Measurements from ENCODE around the gene NOP53.
"Not testable (repeated sequence)": the region's sequence is repeated elsewhere in the genome, so short reads cannot be mapped to it uniquely, and the experiment has no call there.

NOP53 gene

GRCh38 chr19:47745010-47745901 is at the start of gene NOP53:
Gene NOP53 (plus strand): TSS chr19:47745546. CDS start chr19:47745560, 14 bp downstream.
- DNase-seq: peak; percentile 98

GRCh38 chr19:47696635-47697034 is 48.7 kb upstream of the NOP53 start:
- DNase-seq: no peak

GRCh38 chr19:47697863-47698609 is 47.3 kb upstream of the NOP53 start:
- peak; percentile 71 for DNase-seq

- DNase-seq: no peak
Observed at GRCh38 chr19:47698631-47699359, 46.6 kb upstream of the NOP53 start.

- DNase-seq: peak; percentile 79
Observed at GRCh38 chr19:47699360-47699917, 45.9 kb upstream of the NOP53 start.

GRCh38 chr19:47700934-47701716 is 44.2 kb upstream of the NOP53 start:
- no peak for DNase-seq

GRCh38 chr19:47701717-47702552 is 43.4 kb upstream of the NOP53 start:
- no peak for DNase-seq

GRCh38 chr19:47702671-47703070 is 42.7 kb upstream of the NOP53 start:
- DNase-seq: no peak

GRCh38 chr19:47703301-47703700 is 42.0 kb upstream of the NOP53 start:
- DNase-seq: no peak

GRCh38 chr19:47704024-47704423 is 41.3 kb upstream of the NOP53 start:
- DNase-seq: no peak

GRCh38 chr19:47704656-47705055 is 40.7 kb upstream of the NOP53 start:
- no peak for DNase-seq

- peak; percentile 90 for DNase-seq
Observed at GRCh38 chr19:47707135-47707925, 38.0 kb upstream of the NOP53 start.

GRCh38 chr19:47711652-47712242 is 33.6 kb upstream of the NOP53 start:
- DNase-seq: no peak

GRCh38 chr19:47713046-47714021 is 32.0 kb upstream of the NOP53 start, which contains the start of gene EHD2:
Gene EHD2 (plus strand): TSS chr19:47713422. CDS start chr19:47716613, 3,191 bp downstream.
- peak; percentile 70 for DNase-seq

- no peak for DNase-seq
Observed at GRCh38 chr19:47714339-47714738, 31.0 kb upstream of the NOP53 start.

GRCh38 chr19:47714855-47715254 is 30.5 kb upstream of the NOP53 start:
- DNase-seq: not testable (repeated sequence)

- DNase-seq: no peak
Observed at GRCh38 chr19:47716270-47716937, 28.9 kb upstream of the NOP53 start.

Measured in activated CD4-positive, alpha-beta T cell treated with anti-CD3 and anti-CD28 coated beads for 48 hours (primary cell).